Neuronal stem cell (in vitro differentiated cells): ENCODE measurements around the gene PDC.

Experiments used
- DNase-seq: peaks from one replicate; pipeline ENCODE4 v3.0.0-alpha.2; 2013; ENCODE audit warnings: low spot score
- H2AFZ ChIP-seq: one replicate; pipeline ENCODE4 v1.6.1; 2013; ENCODE audit warnings: mild to moderate bottlenecking, low read length, inconsistent platforms
- H2AK5ac ChIP-seq: 2 replicates; pipeline ENCODE4 v1.6.1; 2013; ENCODE audit warnings: low read depth, mild to moderate bottlenecking, inconsistent platforms, low read length, moderate library complexity, mixed read lengths
- H2BK120ac ChIP-seq: 2 replicates; pipeline ENCODE4 v1.6.1; 2013; ENCODE audit warnings: low read depth, mild to moderate bottlenecking, inconsistent platforms, low read length, moderate library complexity, mixed read lengths
- H2BK12ac ChIP-seq: one replicate; pipeline ENCODE4 v1.6.1; 2013; ENCODE audit warnings: low read length, inconsistent platforms
- H2BK15ac ChIP-seq: 2 replicates; pipeline ENCODE4 v1.6.1; 2013; ENCODE audit warnings: mild to moderate bottlenecking, low read length, inconsistent platforms, mixed read lengths
- H2BK5ac ChIP-seq: one replicate; pipeline ENCODE4 v1.6.1; 2013; ENCODE audit warnings: inconsistent platforms, mild to moderate bottlenecking, low read length, moderate library complexity
- H3K14ac ChIP-seq: one replicate; pipeline ENCODE4 v1.6.1; 2013; ENCODE audit warnings: low read length, inconsistent platforms
- H3K18ac ChIP-seq: 2 replicates; pipeline ENCODE4 v1.6.1; 2013; ENCODE audit warnings: low read length, inconsistent platforms
- H3K23ac ChIP-seq: 2 replicates; pipeline ENCODE4 v1.6.1; 2013; ENCODE audit warnings: low read depth, mild to moderate bottlenecking, mixed read lengths, low read length, inconsistent platforms; ENCODE audit not compliant: poor library complexity
- H3K27ac ChIP-seq: replicated peaks from 3 replicates; pipeline ENCODE4 v1.5.1; 2013; ENCODE audit warnings: low read length, inconsistent platforms
- H3K27me3 ChIP-seq, 3 experiments: 2 replicates each; pipeline ENCODE4 v1.6.1; 2013; ENCODE audit warnings: low read length in 3 of 3, mild to moderate bottlenecking in 2 of 3, inconsistent platforms in 1 of 3, low read depth in 1 of 3, mixed read lengths in 1 of 3, moderate library complexity in 1 of 3; ENCODE audit not compliant: control insufficient read depth in 3 of 3, insufficient read depth in 3 of 3
- H3K36me3 ChIP-seq, 2 donors: replicated peaks in 1 of 2; 2 replicates each; pipeline ENCODE4 v1.6.1; 2013; ENCODE audit warnings: low read length in 2 of 2; ENCODE audit not compliant: control insufficient read depth in 2 of 2, insufficient read depth in 2 of 2
- H3K4ac ChIP-seq: 2 replicates; pipeline ENCODE4 v1.6.1; 2013; ENCODE audit warnings: inconsistent platforms, mild to moderate bottlenecking, low read length, moderate library complexity
- H3K4me1 ChIP-seq, 2 donors: 1 replicate in 1 of 2; 2 replicates in 1 of 2; pipeline ENCODE4 v1.6.1; 2013; ENCODE audit warnings: low read length in 2 of 2, low read depth in 1 of 2; ENCODE audit not compliant: control insufficient read depth in 2 of 2, insufficient read depth in 1 of 2
- H3K4me2 ChIP-seq: one replicate; pipeline ENCODE4 v1.6.1; 2013; ENCODE audit warnings: mild to moderate bottlenecking, low read length, inconsistent platforms; ENCODE audit not compliant: insufficient read depth, poor library complexity, severe bottlenecking
- H3K4me3 ChIP-seq, 2 donors: 2 replicates each; pipeline ENCODE4 v1.5.1; 2013; ENCODE audit warnings: low read length in 2 of 2, mild to moderate bottlenecking in 2 of 2, inconsistent platforms in 1 of 2, moderate library complexity in 1 of 2
- H3K79me1 ChIP-seq: one replicate; pipeline ENCODE4 v1.6.1; 2013; ENCODE audit warnings: low read depth, mild to moderate bottlenecking, inconsistent platforms, low read length, moderate library complexity
- H3K9ac ChIP-seq: one replicate; pipeline ENCODE4 v1.6.1; 2013; ENCODE audit warnings: mild to moderate bottlenecking, low read depth, low read length, inconsistent platforms; ENCODE audit not compliant: poor library complexity
- H3K9me3 ChIP-seq, 2 donors: replicated peaks in 1 of 2; 2 replicates each; pipeline versions ENCODE3 to v1.6.1; 2013; ENCODE audit warnings: low read length in 2 of 2, mild to moderate bottlenecking in 2 of 2, inconsistent platforms in 1 of 2, low read depth in 1 of 2, mixed read lengths in 1 of 2, moderate library complexity in 1 of 2; ENCODE audit not compliant: control insufficient read depth in 2 of 2, insufficient read depth in 1 of 2
- H4K8ac ChIP-seq: one replicate; pipeline ENCODE4 v1.6.1; 2013; ENCODE audit warnings: low read depth, mild to moderate bottlenecking, inconsistent platforms, low read length, moderate library complexity
- H4K91ac ChIP-seq: one replicate; pipeline ENCODE4 v1.6.1; 2013; ENCODE audit warnings: low read length, low read depth, mild to moderate bottlenecking, inconsistent platforms; ENCODE audit not compliant: poor library complexity
- whole genome bisulfite sequencing, 2 donors: extraction: QIAGEN DNeasy Blood & Tissue Kit; methylation state at CpG; one replicate each; pipeline ENCODE4 v1.1.7; 2013; ENCODE audit warnings: missing lambda C conversion rate in 2 of 2, mixed read lengths in 1 of 2; ENCODE audit not compliant: insufficient read length in 2 of 2, insufficient replicate concordance in 1 of 2; ENCODE audit errors: extremely low coverage in 2 of 2; 5-methylcytosine and 5-hydroxymethylcytosine counted together

The PDC gene

DNA sequence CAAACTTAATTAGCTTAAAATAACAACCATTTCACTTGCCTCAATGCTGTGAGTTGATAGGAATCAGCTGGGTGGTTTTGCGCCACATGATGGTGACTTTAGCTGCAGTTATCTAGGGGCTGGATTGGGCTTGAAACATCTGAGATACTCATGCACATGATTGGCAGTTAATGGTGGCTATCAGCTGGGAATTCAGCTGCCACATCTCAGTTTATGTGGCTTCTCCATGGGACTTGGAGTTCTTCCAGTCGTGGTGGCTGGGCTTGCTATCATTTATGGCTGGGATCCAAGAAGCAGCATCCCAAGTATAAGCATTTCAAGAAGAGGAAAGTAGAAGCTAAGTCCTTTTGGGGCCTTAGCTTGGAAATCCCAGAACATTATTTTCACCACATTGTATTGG is 36.4 kb downstream of the PDC start:
- H3K4me3 ChIP-seq, result no peak overlapping the region
- no peaks in the 10 kb centered on the region for H3K27me3 ChIP-seq
- no peak overlapping the region for H2BK15ac ChIP-seq
- no peak overlapping the region for H3K4me2 ChIP-seq
- no peak overlapping the region for H2AFZ ChIP-seq
- no CpG with 5 or more reads among the region's 2 CpGs for WGBS, 2 donors
- no peak overlapping the region for H4K8ac ChIP-seq
- H3K4ac ChIP-seq, result no peak overlapping the region
- H3K4me1 ChIP-seq, result no peaks in the 10 kb centered on the region
- H2BK120ac ChIP-seq, result no peak overlapping the region
- no peak overlapping the region for H2BK5ac ChIP-seq
- no peak overlapping the region for H4K91ac ChIP-seq
- H3K79me1 ChIP-seq, result no peaks in the 10 kb centered on the region
- no peak overlapping the region for H3K27ac ChIP-seq
- DNase-seq, result no peak
- peaks cover 2 to 10% of the 10 kb centered on the region in 2 donors for H3K36me3 ChIP-seq
- no peak overlapping the region for H3K18ac ChIP-seq
- no peaks in the 10 kb centered on the region for H3K9me3 ChIP-seq
- H2AK5ac ChIP-seq, result no peak overlapping the region
- H2BK12ac ChIP-seq, result no peak overlapping the region
- no peak overlapping the region for H3K23ac ChIP-seq
- no peak overlapping the region for H3K9ac ChIP-seq
- no peak overlapping the region for H3K14ac ChIP-seq

DNA sequence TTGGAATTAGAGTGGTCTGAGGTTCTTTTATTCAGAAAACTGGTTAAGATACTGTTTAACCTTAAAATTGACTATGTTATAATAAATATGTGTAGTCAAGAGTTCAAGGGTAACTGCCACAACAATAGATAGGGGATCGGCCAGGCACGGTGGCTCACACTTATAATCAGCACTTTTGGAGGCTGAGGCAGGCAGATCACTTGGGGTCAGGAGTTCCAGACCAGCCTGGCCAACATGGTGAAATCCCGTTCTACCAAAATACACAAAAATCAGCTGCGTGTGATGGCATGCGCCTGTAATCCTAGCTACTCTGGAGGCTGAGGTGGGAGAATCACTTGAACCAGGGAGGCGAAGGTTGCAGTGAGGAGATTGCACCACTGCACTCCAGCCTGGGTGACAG is 39.5 kb downstream of the PDC start:
- DNase-seq, result no peak
- no peak overlapping the region for H3K4ac ChIP-seq
- H2AK5ac ChIP-seq, result no peak overlapping the region
- no peak overlapping the region for H3K4me3 ChIP-seq
- H2BK120ac ChIP-seq, result no peak overlapping the region
- no peaks in the 10 kb centered on the region for H3K4me1 ChIP-seq
- H3K27ac ChIP-seq, result no peak overlapping the region
- no peak overlapping the region for H4K91ac ChIP-seq
- no peaks in the 10 kb centered on the region for H3K9me3 ChIP-seq
- no peak overlapping the region for H3K23ac ChIP-seq
- H4K8ac ChIP-seq, result no peak overlapping the region
- no peak overlapping the region for H2BK15ac ChIP-seq
- H3K36me3 ChIP-seq, result peaks cover 4 to 30% of the 10 kb centered on the region in 2 donors
- H3K9ac ChIP-seq, result no peak overlapping the region
- H3K4me2 ChIP-seq, result no peak overlapping the region
- no peaks in the 10 kb centered on the region for H3K27me3 ChIP-seq
- no peak overlapping the region for H3K14ac ChIP-seq
- WGBS, 2 donors, result no CpG with 5 or more reads among the region's 6 CpGs
- H2BK12ac ChIP-seq, result no peak overlapping the region
- H3K79me1 ChIP-seq, result no peaks in the 10 kb centered on the region
- no peak overlapping the region for H3K18ac ChIP-seq
- no peak overlapping the region for H2AFZ ChIP-seq
- no peak overlapping the region for H2BK5ac ChIP-seq

- Histone ChIP-seq H3K9me3 (no peaks in the 10 kb centered on the region), H3K79me1 (no peaks in the 10 kb centered on the region), H4K91ac (no peak overlapping the region), H4K8ac (no peak overlapping the region), H2BK12ac (no peak overlapping the region), H2BK15ac (no peak overlapping the region), H2BK120ac (no peak overlapping the region), H2AK5ac (no peak overlapping the region), H3K27ac (no peak overlapping the region), H3K4me3 (no peak overlapping the region), H3K14ac (no peak overlapping the region), H3K9ac (no peak overlapping the region), H3K23ac (no peak overlapping the region), H3K4me2 (no peak overlapping the region), H3K27me3 (no peaks in the 10 kb centered on the region), H2AFZ (no peak overlapping the region), H3K36me3 (peaks cover 4 to 30% of the 10 kb centered on the region in 2 donors), H3K18ac (no peak overlapping the region), H2BK5ac (no peak overlapping the region), H3K4ac (no peak overlapping the region), H3K4me1 (no peaks in the 10 kb centered on the region)
- no peak for DNase-seq
- WGBS, 2 donors, result no CpG with 5 or more reads among the region's 1 CpG
These were observed 40.0 kb downstream of the PDC start for GRCh38 chr1:186420923-186421322.

- Histone ChIP-seq H3K4me3 (no peak overlapping the region), H3K9me3 (no peaks in the 10 kb centered on the region), H4K91ac (no peak overlapping the region), H3K9ac (no peak overlapping the region), H4K8ac (no peak overlapping the region), H3K14ac (no peak overlapping the region), H3K4me1 (no peaks in the 10 kb centered on the region), H3K36me3 (peaks cover 4 to 35% of the 10 kb centered on the region in 2 donors), H3K4me2 (no peak overlapping the region), H3K27me3 (no peaks in the 10 kb centered on the region), H3K18ac (no peak overlapping the region), H2BK12ac (no peak overlapping the region), H3K27ac (no peak overlapping the region), H2AK5ac (no peak overlapping the region), H2BK120ac (no peak overlapping the region), H3K23ac (no peak overlapping the region), H3K4ac (no peak overlapping the region), H3K79me1 (no peaks in the 10 kb centered on the region), H2BK15ac (no peak overlapping the region), H2AFZ (no peak overlapping the region), H2BK5ac (no peak overlapping the region)
- DNase-seq, result no peak
These were observed 40.6 kb downstream of the PDC start for GRCh38 chr1:186420311-186420710.
